K562 (cell line): Measurements from ENCODE around the gene NFATC2. TPM values are rescaled to one million over a fixed set of nuclear protein-coding genes. Genes with fewer than 3 reads are reported as not detected.

Experiments
- ARID3A ChIP-seq: IDR thresholded peaks from 2 replicates; pipeline ENCODE4 v1.6.1; 2012; ENCODE audit warnings: low read depth, low read length, improper control_type of control experiment, borderline replicate concordance
- BHLHE40 ChIP-seq: IDR thresholded peaks from 2 replicates; pipeline ENCODE4 v1.6.1; 2011; ENCODE audit warnings: low read length, improper control_type of control experiment
- CEBPG ChIP-seq, 3 experiments: fragments of 200-800 bp in 1 of 3; sonication (Bioruptor generic) in 1 of 3; sonication (generic) in 1 of 3; formaldehyde crosslinking in 1 of 3; IDR thresholded peaks in 2 of 3; conservative IDR thresholded peaks in 1 of 3; 2 replicates each; pipeline versions ENCODE4 v1.6.1 to v1.8.0; 2016 to 2022; ENCODE audit warnings: missing compliant biosample characterization in 2 of 3, missing genetic modification characterization in 2 of 3, mild to moderate bottlenecking in 1 of 3, missing genetic modification reagents in 1 of 3
- CUX1 ChIP-seq: fragments of 200-800 bp; sonication (Bioruptor generic); IDR thresholded peaks from 2 replicates; pipeline ENCODE4 v1.6.1; 2016; ENCODE audit warnings: missing genetic modification characterization, missing compliant biosample characterization
- DPF2 ChIP-seq: fragments of 450-650 bp; IDR thresholded peaks from 2 replicates; pipeline ENCODE4 v1.6.1; 2016
- GATA2 ChIP-seq: sonication (generic); formaldehyde crosslinking; IDR thresholded peaks from 2 replicates; pipeline ENCODE4 v1.4.0; 2020; ENCODE audit warnings: mild to moderate bottlenecking, missing genetic modification reagents
- KLF13 ChIP-seq: fragments of 450-650 bp; IDR thresholded peaks from 2 replicates; pipeline ENCODE4 v1.6.1; 2016; ENCODE audit warnings: missing genetic modification characterization, low read depth, mild to moderate bottlenecking, missing compliant biosample characterization, moderate library complexity, borderline replicate concordance
- LARP7 ChIP-seq: fragments of 450-650 bp; IDR thresholded peaks from 2 replicates; pipeline ENCODE4 v1.6.1; 2016
- NCOR1 ChIP-seq: fragments of 450-650 bp; IDR thresholded peaks from 2 replicates; pipeline ENCODE4 v1.6.1; 2016; ENCODE audit warnings: mild to moderate bottlenecking, moderate library complexity
- NFIX ChIP-seq: fragments of 250-450 bp; sonication (Bioruptor Pico); IDR thresholded peaks from 2 replicates; pipeline ENCODE4 v1.4.0; 2020; ENCODE audit warnings: low read depth, mild to moderate bottlenecking, moderate library complexity
- NONO ChIP-seq, 2 experiments: fragments of 200-400 bp in 1 of 2; fragments of 450-650 bp in 1 of 2; formaldehyde crosslinking in 1 of 2; IDR thresholded peaks; 2 replicates each; pipeline ENCODE4 v1.6.1; 2017; ENCODE audit warnings: low read depth in 2 of 2, mild to moderate bottlenecking in 2 of 2, moderate library complexity in 2 of 2, low read length in 1 of 2
- PCBP2 ChIP-seq: fragments of 200-400 bp; formaldehyde crosslinking; IDR thresholded peaks from 2 replicates; pipeline ENCODE4 v1.6.1; 2018; ENCODE audit warnings: low read length, low read depth, mild to moderate bottlenecking, moderate library complexity; ENCODE audit not compliant: poor library complexity, severe bottlenecking
- PTTG1 ChIP-seq: fragments of 450-650 bp; IDR thresholded peaks from 2 replicates; pipeline ENCODE4 v1.6.1; 2016; ENCODE audit warnings: low read depth, mild to moderate bottlenecking, missing genetic modification characterization, missing compliant biosample characterization
- SAFB ChIP-seq: fragments of 200-400 bp; formaldehyde crosslinking; IDR thresholded peaks from 2 replicates; pipeline ENCODE4 v1.6.1; 2017; ENCODE audit warnings: low read depth, low read length, borderline replicate concordance
- SMARCE1 ChIP-seq: fragments of 450-650 bp; IDR thresholded peaks from 2 replicates; pipeline ENCODE4 v1.7.1; 2016; ENCODE audit warnings: mild to moderate bottlenecking
- SMC3 ChIP-seq: conservative IDR thresholded peaks from 2 replicates; pipeline ENCODE4 v1.6.1; 2011; ENCODE audit warnings: low read depth, low read length, improper control_type of control experiment; ENCODE audit not compliant: insufficient read depth
- TAF9B ChIP-seq: fragments of 450-650 bp; IDR thresholded peaks from 2 replicates; pipeline ENCODE4 v1.6.1; 2018; ENCODE audit warnings: mild to moderate bottlenecking; ENCODE audit not compliant: partially characterized antibody
- XRCC3 ChIP-seq: fragments of 450-650 bp; IDR thresholded peaks from 2 replicates; pipeline ENCODE4 v1.6.1; 2017; ENCODE audit warnings: mild to moderate bottlenecking, moderate library complexity
- ZKSCAN8 ChIP-seq: fragments of 200-800 bp; sonication (Bioruptor generic); IDR thresholded peaks from 2 replicates; pipeline ENCODE4 v1.6.1; 2016; ENCODE audit warnings: missing genetic modification characterization, missing compliant biosample characterization
- ZNF197 ChIP-seq: fragments of 200-800 bp; sonication (Bioruptor generic); IDR thresholded peaks from 2 replicates; pipeline ENCODE4 v1.6.1; 2016; ENCODE audit warnings: low read depth, missing genetic modification characterization, missing compliant biosample characterization
- ZNF217 ChIP-seq: sonication (generic); formaldehyde crosslinking; IDR thresholded peaks from 2 replicates; pipeline ENCODE4 v1.8.0; 2022; ENCODE audit warnings: mild to moderate bottlenecking, missing genetic modification reagents
- ZNF324 ChIP-seq: fragments of 250-450 bp; sonication (Bioruptor Pico); IDR thresholded peaks from 2 replicates; pipeline ENCODE4 v1.4.0; 2020; ENCODE audit warnings: mild to moderate bottlenecking
- ZZZ3 ChIP-seq: fragments of 450-650 bp; IDR thresholded peaks from 2 replicates; pipeline ENCODE4 v1.6.1; 2016; ENCODE audit warnings: antibody characterized with exemption, mild to moderate bottlenecking, moderate library complexity
- polyA plus RNA-seq, 8 experiments: library from polyadenylated mRNA; depleted of rRNA in 4 of 8; stranded (reverse) in 5 of 8; unstranded in 3 of 8; fragments of >200 nt; fragmentation: Nextera tagmentation in 2 of 8; fragmentation: Illumina TruSeq in 1 of 8; extraction: Ambion mirVana in 2 of 8; extraction: Trizol in 1 of 8; gene quantifications; 2 replicates each; pipeline versions ENCODE4 v1.2.1 to v1.2.3, GENCODE V29; 2011 to 2014; ENCODE audit warnings: inconsistent platforms in 1 of 8, missing spikeins in 1 of 8
- total RNA-seq, 7 experiments: library from RNA; depleted of rRNA in 6 of 7; stranded (reverse); fragments of >200 nt in 6 of 7; fragmentation: Illumina TruSeq in 2 of 7; extraction: Trizol in 2 of 7; gene quantifications; 2 replicates each; pipeline versions ENCODE4 v1.2.1 to v1.2.3, GENCODE V29; 2011 to 2021; ENCODE audit warnings: low replicate concordance in 1 of 7

The NFATC2 gene
- total and polyA plus RNA-seq, 9 of the 15 experiments (the other 6 are each of a cell fraction or from before 2014, with no cell fraction given) = 1.9 to 11.2 (median 3.0) TPM

- no peak for TF ChIP-seq KLF13
- TF ChIP-seq ZKSCAN8 = no peak
- TF ChIP-seq PCBP2 = no peak
- no peak for TF ChIP-seq ZNF197 (CRISPR knock-in tag)
- no peak for TF ChIP-seq NFIX (CRISPR knock-in tag)
- TF ChIP-seq ZNF324 (CRISPR knock-in tag) = no peak
- no peak for TF ChIP-seq ZNF217 (CRISPR knock-in tag)
- no peak for TF ChIP-seq BHLHE40
- TF ChIP-seq ZZZ3 = no peak
- TF ChIP-seq DPF2 = peak; percentile 71
- TF ChIP-seq CEBPG (CRISPR knock-in tag; IDR thresholded peaks at IDR 0.05) = no peak
- no peak for TF ChIP-seq CEBPG (tag; conservative IDR thresholded peaks at IDR 0.05 in 1 of 2, IDR thresholded peaks at IDR 0.05 in 1 of 2)
- peak; percentile 10; the same call in 1 of the 2 replicates for TF ChIP-seq NCOR1
- no peak for TF ChIP-seq SMARCE1
- TF ChIP-seq GATA2 (CRISPR knock-in tag) = 0 out of 2 replicates have a peak, but pooled peaks have one; percentile 13
- no peak for TF ChIP-seq PTTG1 (tag)
- no peak for TF ChIP-seq NONO (IDR thresholded peaks at IDR 0.05; ENCODE audit: low read depth in 2 of 2, low read length in 1 of 2)
- TF ChIP-seq CUX1 (CRISPR knock-in tag) = no peak
- TF ChIP-seq LARP7 = no peak
- no peak for TF ChIP-seq SAFB
- 0 out of 2 replicates have a peak, but pooled peaks have one; percentile 31 for TF ChIP-seq ARID3A
- TF ChIP-seq XRCC3 = no peak
- TF ChIP-seq SMC3 = no peak
- no peak for TF ChIP-seq TAF9B
These were observed 13.3 kb downstream of the NFATC2 start (continued) for GRCh38 chr20:51529081-51529681.
